CD4-positive, alpha-beta T cell treated with Interleukin-6 at 100 ng/mL for 8 hours (primary cell): Measurements from ENCODE around the gene KIF26B.
A peak's percentile ranks its signal among the peaks of the same experiment; 100 is the strongest.

Experiments
- DNase-seq: peaks from one replicate; pipeline ENCODE4 v3.0.0-alpha.2; 2020; ENCODE audit warnings: mixed read lengths, low spot score

The KIF26B gene

DNA sequence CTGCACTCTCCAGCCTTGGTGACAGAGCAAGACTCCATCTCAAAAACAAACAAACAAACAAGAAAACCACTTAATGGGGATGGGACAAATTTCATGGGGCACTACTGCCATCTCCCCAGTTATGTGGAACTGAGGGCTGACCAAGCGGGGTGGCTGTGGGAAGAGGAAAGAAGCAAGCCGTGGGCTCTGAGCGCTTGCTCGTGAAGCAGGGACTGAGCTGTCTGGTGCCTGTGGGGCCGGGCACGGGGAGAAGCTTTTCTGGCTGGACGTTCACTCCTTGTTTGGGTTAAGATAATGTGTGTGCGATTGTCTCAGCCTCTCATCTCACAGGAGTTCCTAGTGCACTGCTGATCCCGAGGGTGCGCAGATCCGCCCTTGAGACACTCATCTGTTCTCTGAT, 22.0 kb upstream of the KIF26B start:
- no peak for DNase-seq

DNA sequence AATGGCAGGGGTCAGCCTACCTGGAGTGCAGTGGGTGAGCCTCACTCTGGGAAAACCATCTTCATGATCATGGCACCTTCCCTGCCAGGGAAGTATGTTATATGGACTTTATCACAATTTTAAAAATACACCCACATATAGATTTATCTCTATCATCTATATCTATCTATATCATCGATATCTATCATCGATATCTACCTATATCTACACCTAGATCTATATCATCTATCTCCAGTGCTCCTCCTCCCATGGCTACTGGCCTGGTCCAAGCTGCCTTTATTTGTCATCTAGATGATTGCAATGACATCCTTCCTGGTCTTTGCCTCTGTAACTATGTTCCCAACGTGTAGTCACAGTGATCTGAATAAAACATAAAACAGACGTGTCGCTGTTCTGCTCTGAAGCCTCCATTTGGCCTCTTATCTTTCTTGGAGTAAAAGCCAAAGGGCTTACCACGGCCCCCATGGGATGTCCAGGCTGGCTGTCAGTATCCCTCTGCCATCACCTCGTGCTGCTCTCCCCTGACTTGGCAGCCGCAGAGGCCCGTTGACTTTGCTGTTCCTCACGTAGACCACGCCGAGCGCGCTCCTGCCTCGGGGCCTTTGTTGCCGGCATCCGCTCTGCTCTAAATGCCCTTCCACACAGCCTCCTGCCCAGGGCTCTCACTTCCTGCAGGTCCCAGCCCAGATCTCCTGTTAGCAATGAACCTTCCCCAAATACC, 20.6 kb upstream of the KIF26B start:
- DNase-seq, result no peak

DNA sequence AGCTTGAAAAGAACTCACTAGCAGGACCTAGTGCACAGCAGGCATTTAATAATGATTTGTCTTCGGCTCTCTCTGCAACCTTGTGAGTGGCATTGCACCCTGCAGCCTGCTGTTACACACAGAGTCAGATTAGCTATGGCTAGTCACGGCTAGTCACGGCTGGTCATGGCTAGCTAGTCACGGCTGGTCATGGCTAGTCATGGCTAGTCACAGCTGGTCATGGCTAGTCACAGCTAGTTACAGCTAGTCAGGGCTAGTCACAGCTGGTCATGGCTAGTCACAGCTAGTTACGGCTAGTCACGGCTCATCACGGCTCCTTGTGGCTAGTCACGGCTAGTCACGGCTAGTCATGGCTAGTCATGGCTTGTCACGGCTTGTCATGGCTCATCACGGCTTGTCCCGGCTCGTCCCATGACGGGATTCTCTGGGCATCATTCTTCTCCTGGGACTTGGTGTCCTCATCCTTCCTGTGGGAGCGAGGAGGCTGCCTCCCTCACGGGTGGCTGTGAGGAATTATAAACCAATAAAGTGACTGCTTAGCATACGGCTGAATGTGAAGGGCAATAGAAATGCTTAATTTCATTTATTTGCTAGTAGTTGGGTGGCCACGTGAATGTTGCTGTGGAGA, 12.5 kb upstream of the KIF26B start:
- DNase-seq, result no peak

DNA sequence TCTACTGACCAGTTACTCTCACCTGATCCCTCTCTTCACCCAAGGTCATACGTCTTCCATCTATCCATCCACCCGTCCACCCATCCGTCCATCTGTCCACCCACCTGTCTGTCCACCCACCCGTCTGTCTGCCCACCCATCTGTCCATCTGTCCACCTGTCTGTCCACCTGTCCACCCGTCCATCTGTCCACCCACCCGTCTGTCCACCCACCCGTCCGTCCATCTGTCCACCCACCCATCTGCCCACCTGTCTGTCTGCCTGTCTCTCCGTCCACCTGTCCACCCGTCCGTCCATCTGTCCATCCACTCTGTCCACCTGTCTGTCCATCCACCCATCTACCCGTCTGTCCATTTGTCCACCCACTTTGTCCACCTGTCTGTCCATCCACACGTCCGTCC, 11.8 kb upstream of the KIF26B start:
- DNase-seq, result no peak

DNA sequence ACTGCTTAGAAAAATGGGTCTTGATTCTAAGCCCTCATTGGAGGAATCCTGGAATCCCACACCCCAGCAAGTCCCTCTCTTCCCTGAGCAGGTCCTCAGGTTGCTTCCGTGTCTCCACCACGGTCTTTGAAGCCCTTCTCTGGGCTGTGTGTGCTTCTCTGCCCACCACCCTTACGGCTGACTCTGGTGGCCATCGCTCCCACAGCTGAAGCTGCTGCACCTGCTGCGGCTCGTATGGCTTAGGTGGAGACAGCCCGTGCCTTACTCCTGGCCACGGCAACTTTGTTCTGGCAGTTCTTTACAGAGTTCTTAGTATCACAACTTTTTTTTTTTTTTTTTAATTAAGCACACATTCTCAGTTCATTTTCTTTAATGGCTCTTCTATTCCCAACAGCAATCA, 10.9 kb upstream of the KIF26B start:
- no peak for DNase-seq

- no peak for DNase-seq
Observed at GRCh38 chr1:245148069-245148468, 6.7 kb upstream of the KIF26B start.

DNA sequence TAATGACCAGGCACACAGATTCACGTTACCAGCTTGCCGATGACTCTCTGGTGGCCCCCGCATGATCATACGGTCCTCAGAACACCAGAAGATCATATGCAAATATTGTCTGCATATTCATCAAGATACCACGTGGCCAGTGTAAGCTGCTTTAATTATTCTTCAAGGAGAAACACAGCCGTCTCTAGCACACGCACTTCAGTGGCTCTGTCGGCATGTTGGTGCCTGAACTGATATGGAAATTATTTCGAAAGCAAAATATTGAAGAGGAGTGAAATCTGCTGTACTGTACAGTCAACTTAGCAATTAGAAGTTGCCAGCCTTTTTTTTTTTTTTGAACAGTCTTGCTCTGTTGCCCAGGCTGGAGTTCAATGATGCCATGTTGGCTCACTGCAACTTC, 5.9 kb upstream of the KIF26B start:
- DNase-seq, result no peak

- peak; percentile 43 for DNase-seq
Observed at GRCh38 chr1:245153081-245153551, 1.7 kb upstream of the KIF26B start.

- DNase-seq, result no peak
Observed at GRCh38 chr1:245153552-245154428, 995 bp upstream of the KIF26B start.

DNA sequence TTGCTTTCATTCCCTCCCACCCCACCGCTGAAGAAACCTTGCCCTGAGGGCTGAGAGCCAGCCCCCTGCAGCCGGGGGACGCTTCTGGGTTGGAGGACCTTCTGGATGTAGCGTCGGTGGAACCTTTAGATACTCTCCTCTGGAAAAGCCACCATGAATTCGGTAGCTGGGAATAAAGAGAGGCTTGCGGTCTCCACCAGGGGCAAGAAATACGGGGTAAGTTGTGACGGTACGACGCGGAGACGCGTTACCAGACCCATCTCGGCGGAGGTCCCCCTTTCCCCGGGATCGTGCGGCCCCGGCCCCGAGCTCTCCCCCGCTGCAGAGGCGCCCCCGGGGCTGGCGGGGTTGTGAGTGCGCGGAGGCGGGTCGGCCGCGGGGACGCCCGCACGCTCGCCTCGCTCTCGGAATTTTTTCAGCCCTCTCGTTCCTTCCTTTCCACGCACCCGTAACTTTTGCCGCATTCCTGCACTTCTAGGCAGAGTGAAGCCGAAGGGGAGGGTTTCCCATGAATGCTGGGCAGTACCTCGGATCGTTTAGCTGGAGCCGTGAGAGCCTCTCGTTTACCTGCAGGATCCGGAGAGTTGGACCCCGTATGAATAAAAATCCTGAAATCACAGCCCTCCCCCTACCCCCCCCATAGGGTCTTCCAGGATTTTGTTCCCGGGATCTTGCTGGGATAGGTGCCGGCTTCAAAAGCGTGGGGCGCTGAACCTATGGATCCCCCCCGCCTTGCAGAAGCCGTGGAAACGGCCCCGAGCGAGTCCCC, 671 bp downstream of the KIF26B start:
- no peak for DNase-seq

DNA sequence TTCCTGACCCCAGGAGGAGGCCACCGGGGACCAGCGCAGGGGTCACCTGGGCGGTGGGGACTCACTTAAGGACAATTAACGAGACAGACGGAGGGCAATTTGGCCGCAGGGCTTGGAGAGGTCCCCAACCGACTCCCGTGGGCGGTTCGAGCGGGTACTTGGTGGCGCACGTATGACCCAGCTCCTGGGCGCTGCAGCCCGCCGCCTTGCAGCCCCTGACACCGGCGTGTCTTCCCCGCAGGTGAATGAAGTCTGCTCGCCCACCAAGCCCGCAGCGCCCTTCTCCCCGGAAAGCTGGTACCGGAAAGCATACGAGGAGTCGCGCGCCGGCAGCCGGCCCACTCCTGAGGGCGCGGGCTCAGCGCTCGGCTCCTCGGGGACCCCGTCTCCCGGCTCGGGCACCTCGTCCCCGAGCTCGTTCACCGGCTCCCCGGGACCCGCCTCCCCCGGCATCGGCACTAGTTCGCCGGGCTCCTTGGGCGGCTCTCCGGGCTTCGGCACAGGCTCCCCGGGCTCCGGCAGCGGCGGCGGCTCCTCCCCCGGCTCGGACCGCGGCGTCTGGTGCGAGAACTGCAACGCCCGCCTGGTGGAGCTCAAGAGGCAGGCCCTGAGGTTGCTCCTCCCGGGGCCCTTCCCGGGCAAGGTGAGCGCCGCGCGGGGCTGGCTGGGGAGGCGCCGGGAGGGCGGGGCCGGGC, 1.4 kb downstream of the KIF26B start:
- peak; percentile 52 for DNase-seq

GRCh38 chr1:245156736-245157505, 2.1 kb downstream of the KIF26B start:
- DNase-seq, result no peak

GRCh38 chr1:245158913-245159312, 4.1 kb downstream of the KIF26B start:
- DNase-seq, result no peak

- DNase-seq, result no peak
Observed at GRCh38 chr1:245160288-245160687, 5.5 kb downstream of the KIF26B start.

DNA sequence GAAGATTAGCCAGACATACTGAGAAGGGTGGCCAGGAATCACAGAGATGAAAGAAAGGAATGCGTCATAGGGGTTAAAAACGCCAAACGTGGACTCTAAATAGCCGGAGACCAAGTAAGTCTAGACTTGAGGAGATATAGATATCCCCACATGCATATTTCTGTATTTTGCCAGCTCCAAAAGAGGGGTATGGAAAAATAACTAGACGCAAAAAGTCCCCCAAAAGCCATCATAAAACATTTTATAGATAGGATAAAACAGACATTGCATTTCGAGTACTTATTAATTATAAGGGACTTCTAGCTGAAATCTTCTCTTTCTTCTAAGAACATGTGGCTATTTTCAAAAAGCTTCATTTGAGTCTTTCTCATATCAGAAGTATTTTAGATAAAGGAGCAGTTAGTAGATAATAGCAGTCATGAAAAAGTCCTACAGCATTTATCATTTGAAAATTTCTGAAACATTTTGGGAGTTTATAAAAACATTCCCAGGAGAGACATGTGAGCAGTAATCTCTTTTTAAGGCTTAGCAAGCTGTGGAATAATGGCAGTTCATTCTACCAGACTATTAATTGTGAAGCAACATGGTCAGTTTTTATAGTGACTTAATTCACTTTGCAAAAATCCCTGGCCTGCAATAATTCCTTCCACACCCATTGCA, 6.1 kb downstream of the KIF26B start:
- no peak for DNase-seq

DNA sequence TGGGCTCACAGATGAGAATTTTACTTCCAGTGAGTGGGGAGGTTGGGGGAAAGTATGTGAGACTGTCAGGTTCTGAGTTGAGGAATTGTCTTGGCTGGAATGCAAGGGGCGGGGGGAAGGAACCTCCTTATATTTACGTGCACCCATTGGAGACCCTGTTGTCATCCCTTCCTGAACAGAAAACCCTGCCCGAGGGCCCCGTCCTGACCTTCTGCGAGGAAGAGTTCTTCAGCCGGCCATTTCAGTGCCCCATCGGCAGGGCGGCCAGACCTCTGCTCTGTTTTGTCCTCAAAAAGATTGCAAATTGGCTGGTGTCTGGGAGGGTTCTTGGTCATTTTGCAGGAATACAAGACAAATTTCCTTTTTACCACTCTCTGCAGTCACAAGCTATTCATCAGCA, 7.1 kb downstream of the KIF26B start:
- no peak for DNase-seq

GRCh38 chr1:245166471-245166885, 11.7 kb downstream of the KIF26B start:
- DNase-seq, result no peak

DNA sequence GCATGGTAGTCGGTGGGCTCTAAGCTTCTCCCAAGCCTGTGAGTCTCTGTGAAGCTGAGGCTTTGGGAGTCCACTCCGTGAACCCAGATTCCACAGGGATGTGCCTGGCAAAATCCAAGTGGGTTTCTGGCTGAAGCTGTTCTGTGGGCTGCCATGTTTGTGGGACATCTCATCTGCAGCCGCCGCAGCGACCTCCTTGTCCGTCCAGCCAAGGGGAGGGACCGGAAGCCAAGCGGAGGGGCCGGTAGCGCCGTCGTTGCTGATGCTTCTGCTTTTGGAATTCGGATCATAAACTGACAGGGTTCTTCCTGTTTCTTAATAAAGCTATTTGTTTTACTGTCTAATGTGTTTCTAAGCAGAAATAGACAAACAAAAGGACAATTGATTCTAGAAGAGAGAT, 13.3 kb downstream of the KIF26B start:
- DNase-seq, result no peak

DNA sequence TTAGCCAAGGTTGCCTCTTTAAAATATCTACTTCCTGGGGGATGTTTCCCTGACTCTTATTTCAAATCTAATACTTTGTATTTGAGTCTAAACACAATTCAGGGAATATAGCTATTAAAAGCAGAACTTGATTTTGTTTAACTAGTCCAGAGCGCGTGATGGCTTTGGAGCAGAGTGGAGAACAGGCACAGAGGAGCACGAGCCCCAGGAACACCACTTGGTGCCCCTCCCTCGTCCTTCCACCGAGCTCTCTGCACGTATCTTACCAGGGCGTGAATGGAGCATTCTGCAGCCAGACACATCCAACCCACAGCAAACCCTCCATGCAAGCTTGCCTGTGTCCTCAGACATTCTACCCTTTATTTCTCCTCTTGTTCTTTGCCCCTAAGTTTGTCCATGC, 14.1 kb downstream of the KIF26B start:
- DNase-seq, result no peak

- DNase-seq, result no peak
Observed at GRCh38 chr1:245169376-245169775, 14.6 kb downstream of the KIF26B start.
